ENCODE data around the gene PACS1.

Gene PACS1

DNA sequence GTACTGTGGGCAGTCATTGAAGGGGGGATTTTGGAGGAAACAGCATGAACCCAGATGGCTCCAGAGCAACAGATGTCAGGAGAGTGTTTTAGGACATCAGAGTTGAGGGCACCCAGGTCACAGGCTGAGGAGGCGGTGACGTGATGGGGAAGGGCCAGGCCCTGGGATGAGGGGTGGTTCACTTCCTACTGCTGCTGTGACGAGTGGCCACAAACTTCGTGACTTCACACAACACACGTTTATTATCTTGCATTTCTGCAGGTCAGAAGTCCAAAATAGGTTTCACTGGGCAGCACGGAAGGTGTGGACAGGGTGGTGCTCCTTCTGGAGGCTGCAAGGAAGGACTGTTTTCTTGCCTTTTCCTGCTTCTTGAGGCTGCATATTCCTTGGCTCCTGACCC, 120.7 kb downstream of the PACS1 start:
- DNase-seq: no peak

DNA sequence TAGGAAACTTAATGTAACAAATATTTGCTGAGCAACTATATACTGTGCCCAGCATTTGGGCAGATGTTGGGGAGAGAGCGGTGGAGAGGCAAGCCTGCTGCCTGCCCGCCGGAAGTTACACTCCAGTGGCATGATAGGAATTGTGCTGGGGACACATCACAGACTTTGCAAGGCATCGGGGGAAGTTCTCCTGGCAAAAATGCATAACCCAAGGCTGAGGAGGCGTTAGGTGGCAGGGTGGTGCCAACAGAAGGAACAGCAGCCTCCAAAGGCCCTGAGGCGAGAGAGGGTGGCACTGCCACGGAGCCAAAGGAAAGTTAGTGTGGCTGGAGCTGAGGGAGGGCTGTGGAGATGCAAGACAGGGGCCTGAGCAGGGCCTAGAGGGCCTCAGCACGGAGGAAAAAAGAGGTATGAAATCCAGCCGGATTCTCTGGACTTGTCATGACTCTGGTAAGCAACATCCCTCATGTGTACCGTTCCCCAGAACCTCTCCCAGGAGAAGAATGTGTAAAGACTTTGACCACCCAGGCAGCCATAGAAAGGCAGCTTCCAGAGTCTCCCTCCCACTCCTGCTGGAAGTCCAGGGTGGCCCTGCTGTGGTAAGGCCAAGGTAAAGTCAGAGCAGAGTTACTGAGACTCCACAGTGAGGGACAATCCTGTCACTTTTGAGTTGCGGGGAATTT, 122.2 kb downstream of the PACS1 start:
- DNase-seq: no peak

DNA sequence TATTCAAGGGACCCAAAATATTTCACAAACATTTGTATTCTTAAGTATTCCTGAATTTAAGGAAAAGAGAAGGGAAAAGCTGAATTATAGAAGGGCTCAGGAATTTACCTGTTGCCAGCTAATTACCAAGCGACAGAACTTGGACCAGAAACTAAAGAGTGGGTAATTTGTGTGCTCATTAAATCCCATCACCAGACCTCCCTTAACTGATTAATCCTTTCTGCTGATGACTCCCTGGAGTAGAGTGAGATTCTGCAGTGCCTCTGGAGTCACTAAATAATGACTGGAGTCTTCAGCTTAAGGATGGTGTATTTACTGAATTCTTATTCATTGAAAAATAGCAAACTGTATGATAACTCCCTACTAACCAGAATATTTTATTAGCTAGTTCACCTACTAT, 124.3 kb downstream of the PACS1 start:
- DNase-seq: no peak

DNA sequence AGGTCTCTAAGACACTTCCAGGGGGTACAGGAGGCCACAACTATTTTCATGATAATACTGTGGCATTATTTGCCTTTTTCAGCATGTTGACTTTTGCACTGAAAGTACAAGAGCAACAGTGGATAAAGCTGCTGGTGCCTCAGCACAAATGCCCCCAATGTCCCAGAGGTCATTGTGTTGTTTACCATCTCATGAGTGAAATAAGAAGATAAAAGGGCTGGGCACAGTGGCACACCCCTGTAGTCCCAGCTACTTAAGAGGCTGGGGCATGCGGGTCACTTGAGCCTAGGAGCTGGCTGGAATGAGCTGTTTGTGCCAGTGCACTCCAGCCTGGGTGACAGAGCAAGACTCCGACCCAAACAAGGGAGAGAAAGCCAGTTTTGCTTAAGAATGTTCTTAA, 125.8 kb downstream of the PACS1 start:
- no peak for DNase-seq

DNA sequence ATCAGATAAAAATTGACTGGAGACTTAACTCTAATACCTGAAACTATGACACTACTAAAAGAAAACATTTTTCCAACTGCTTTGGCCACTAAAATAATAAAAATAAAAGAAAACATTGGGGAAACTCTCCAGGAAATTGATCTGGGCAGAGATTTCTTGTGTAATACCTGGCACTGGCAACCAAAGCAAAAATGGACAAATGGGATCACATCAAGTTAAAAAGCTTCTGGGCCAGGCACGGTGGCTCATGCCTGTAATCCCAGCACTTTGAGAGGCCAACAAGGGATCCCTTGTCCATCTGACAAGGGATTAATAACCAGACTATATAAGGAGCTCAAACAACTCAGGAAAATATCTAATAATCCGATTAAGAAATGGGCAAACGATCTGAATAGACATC, 133.8 kb downstream of the PACS1 start:
- DNase-seq: no peak

DNA sequence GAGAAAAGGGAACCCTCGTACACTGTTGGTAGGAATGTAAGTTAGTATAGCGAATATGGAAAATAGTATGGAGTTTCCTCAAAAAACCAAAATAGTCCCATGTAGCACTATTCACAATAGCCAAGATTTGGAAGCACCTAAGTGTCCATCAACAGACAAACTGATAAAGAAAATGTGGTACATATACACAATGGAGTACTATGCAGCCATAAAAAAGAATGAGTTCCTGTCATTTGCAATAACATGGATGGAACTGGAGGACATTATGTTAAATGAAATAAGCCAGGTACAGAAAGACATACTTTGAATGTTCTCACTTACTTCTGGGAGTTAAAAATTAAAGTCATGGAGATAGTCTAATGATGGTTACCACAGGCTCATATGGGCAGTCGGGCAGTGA, 134.3 kb downstream of the PACS1 start:
- no peak for DNase-seq

DNA sequence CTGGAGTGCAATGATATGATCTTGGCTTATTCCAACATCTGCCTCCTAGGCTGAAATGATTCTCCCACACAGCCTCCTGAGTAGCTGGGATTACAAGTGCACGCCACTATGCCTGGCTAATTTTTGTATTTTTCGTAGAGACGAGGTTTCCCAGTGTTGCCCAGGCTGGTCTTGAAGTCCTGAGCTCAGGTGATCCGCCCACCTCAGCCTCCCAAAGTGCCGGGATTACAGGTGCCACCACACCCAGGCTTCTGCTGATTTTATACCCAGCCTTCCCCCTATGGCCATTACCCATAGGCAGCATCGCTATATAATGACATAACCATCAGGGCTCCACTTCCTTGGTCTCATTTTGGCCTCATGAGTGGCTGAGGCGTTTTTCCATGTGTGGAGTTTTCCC, 137.7 kb downstream of the PACS1 start:
- no peak for DNase-seq

DNA sequence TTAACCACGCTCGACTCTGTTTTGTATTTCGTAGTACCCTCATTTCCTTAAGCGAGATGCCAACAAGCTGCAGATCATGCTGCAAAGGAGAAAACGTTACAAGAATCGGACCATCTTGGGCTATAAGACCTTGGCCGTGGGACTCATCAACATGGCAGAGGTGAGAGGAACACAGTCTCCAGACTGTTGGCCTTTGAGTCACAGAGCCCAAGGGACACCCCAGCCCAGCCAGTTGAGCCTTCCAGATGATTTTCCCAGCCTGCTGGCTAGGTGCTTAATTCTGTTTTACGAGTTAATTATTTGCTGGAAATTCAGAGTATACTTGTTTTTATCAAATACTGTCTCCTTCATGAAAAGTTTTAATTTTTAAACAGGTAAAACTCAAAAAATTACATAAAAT, 141.0 kb downstream of the PACS1 start:
- DNase-seq: no peak

DNA sequence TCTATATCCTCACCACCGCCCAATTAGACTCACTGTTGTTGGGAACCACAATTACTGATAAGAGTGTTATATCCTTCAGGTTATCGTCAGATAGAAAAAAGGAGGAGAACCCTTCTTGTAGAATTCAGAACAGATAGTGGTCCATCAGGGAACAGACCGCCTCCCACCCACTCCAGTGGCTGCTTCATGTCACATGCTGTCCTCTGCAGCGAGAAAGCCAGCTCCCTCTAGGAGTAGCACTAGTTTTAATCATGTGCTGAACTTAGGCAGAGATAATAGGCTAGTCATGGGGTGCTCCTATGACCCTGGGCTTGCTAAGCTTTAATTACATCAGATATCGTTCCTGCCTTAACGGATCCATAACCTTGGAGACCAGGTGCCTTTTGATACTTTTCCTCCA, 146.8 kb downstream of the PACS1 start:
- no peak for DNase-seq

DNA sequence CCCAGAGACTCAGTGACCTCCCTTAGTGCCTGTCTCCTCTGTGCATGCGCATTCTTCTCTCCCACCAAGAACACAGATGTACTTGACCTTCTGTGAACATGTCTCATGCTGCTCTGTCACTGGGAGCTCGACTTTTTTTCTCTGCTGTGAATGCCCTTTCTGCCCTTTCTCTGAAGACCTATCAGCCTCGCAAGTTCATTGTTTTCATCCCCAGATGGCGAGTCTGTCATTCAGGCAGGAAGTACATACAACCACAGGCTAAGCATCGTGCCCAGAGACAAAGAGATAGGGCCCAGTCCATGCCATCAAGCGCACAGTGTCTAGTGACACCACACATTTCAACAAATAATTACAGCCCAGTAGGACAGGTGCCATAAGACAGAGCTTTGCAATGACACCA, 148.0 kb downstream of the PACS1 start:
- DNase-seq: no peak

DNA sequence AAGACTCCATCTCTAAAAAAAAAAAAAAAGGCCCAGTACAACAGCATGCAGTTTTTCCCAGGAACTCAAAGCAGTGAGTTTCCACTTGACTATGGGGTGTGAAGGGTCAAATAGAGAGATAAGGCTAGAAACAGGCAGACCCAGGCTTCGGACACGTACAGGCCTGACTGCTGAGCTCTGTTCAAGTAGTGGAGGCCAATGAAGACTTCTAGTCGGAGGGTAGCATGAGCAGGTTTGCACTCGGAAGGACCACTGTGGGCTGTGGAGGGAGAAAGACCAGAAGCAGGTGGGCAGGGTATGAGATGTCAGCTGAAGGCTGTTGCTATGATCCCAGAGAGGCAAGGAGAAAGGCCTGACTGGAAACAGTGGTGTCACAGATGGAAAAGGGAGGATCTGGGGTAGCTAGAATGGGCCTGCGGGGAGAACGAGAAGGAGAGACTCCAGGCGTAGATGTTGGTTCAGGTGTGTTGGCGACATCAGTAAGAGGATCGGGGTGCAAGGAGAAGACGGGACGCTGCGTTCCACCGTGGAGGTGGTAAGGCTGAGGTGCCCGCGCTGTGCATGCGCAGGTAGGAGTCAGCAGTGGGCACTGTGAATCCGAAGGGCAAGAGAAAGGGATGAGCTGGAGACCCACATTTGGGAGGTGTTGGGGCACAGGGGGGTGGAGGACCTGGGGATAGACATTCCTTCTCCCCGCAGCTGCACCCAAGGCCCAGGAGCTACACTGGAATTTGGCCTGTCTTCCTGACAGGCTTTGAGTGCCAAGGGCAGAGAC, 149.0 kb downstream of the PACS1 start:
- DNase-seq: no peak

DNA sequence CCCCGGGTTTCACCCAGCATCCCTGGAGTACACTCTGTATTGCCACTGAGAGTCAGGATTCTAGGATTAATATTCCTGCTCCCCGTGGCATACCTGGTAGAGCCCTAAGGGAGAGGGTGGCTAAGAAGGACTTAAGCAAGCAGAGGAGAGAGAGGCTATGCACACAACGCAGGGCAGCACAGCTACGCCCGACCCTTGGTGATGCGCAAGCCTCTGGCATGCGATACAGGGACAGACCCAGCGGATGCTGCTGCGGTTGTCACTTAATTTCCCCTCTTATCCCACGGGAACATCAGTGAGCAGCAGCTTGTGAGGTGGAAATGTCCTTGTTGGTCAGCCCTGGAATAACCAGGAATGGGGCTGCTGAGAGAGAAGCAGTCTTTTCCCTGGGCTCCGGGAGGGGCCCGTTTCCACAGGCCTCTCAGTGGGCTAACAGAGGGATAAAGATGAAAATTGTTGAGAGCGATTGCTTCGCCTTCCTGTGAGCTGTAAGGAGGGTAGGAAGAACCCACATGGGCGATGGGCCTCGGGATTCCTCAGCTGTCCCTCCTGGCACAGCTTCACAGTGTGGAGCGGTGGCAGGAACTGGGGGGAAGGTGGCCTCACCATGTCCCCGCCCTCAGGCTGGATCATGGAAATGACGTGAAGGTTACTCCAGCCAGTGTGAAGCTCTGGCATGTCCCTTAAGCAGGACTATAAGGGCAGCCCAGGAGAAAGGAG, 149.9 kb downstream of the PACS1 start:
- no peak for DNase-seq

DNA sequence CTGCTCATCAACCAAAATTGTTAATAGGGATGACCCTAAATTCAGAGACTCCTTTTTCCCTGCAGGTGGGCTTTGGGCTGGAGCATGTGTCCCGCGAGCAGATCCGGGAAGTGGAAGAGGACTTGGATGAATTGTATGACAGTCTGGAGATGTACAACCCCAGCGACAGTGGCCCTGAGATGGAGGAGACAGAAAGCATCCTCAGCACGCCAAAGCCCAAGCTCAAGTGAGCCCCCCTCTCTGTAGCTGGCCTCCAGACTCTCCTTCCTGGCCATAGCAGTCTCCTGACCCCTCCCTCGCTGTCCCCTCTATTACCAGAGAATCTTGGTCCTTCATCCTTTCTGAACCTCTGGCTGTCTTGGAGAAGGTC, 150.5 kb downstream of the PACS1 start:
- no peak for DNase-seq

DNA sequence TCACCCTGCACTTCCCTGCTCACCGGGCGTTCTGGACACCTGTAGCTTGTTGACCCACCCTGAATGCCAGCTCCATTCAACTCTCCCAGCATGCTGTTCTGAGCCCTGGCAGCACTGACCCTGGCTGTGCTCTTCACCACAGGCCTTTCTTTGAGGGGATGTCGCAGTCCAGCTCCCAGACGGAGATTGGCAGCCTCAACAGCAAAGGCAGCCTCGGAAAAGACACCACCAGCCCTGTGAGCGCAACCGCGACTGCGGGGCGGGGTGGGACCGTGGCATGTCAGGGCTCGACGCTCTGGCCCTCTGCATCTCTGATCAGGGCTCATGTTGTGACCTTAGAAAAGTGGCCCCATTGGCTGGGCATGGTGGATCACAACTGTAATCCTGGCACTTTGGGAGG, 150.9 kb downstream of the PACS1 start:
- DNase-seq: no peak

DNA sequence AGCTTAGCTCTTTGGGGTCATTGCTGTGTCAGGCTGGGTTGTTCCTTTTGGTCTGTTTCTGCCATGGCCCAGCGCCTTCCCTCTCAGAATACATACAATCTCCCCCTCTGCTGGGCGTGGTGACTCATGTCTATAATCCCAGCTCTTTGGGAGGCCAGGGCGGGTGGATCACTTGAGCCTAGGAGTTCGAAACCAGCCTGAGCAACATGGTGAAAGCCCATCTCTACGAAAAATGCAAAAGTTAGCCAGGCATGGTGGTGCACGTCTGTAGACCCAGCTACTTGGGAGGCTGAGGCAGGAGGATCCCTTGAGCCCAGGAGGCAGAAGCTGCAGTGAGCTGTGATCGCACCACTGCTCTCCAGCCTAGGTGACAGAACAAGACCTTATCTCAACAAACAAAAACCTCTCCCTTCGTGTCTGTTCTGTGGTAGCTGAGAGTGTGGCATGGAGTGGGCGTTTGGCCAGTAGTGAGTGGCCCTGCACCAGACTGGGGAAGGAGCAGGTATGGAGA, 151.7 kb downstream of the PACS1 start:
- no peak for DNase-seq

DNA sequence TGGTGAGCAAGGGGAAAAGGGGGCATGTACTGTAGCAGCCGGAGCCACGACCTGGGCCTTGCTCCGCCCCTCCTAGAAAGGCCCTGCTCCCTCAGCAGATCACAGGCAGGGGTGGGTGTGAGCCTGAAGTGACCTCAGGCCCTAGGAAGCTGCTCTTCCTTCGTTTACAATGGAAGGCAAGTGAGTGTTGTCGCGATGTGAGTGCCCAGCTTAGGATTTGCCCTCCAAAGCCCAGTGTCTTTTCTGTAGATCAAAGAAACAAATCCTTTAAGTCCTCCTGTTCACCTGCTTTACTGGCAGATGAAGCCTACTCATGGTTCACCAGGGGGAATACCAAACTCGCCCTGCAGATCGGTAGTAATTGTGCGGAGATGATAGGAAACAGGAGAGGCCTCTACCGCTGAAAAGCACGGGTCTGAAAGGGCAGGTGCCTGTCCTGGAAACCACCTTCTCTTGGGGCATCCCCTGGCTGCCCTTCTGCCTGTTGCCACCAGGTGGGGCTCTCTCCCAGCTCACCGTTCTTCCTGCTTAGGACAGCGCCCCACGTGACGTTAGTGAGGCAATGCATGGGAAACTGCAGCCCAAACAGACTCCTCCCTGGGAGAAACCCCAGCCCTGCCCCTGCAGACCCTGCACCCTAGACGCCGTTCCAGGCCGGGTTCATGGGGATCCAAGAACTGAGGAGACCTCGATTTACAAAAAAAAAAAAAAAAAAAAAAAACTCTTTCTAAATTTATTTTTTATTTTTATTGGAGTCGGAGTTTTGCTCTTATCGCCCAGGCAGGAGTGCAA, 152.5 kb downstream of the PACS1 start:
- DNase-seq: peak; percentile 90

DNA sequence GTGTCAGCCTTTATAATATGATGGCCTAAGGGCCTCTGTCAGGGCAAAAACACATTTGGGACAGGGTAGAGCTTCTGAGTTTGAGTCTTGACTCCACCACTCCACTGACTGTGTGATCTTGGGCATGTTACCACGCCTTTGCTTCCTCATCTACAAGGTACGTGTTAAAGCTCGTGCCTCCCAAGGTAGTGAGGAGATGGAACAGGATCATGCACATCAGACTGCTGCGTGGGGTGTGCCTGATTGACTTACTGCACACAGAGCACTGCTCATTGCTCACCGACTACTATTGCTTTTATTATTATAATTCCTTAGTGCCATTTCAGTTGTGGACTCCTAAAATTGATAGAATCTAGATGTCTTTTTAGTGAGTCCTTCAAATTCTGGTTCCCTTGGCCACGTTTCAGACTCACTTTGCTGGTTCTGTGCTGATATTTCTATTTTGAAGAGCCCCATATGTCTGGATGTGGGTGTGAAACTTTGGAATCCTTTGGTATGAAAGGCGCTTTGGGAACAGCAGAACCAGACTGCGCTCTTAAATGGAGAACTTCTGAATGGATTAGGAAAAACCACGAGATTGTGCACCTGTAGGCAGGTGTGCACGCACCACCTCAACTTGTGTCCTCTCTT, 154.3 kb downstream of the PACS1 start:
- no peak for DNase-seq

DNA sequence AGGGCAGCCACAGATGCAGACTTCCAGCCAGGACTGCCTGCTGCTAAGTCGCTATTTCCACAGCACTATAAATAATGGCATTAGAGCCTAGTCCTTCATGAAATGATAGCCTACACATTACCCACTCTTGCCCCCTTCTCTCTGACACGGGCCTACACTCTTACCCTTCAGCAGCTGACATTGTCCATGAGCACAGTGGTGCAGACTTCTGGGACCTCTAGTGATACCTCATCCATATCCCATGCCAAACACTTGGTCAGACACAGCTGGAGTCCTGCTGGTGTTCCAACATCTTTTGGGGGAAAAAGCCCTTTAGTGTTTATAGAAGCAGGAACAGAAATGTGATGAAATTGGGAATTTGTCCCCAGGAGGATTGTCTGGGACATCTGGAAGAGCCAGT, 155.0 kb downstream of the PACS1 start:
- no peak for DNase-seq

DNA sequence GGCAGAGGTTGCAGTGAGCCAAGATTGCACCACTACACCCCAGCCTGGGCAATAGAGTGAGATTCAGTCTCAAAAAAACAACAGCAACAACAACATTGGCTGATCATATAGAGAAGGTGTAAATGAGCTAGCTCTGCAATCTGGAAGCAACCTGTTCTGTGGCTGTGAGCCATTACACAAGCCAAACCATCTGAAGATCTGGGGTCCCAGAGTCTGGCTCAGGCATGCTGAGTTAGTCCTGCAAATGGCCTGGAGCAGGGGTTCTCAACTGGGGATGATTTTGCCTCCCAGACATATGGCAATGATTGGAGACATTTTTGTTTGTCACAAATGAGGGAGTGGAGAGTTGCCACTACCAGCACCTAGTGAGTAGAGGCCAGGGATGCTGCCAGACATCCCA, 156.0 kb downstream of the PACS1 start:
- DNase-seq: no peak

DNA sequence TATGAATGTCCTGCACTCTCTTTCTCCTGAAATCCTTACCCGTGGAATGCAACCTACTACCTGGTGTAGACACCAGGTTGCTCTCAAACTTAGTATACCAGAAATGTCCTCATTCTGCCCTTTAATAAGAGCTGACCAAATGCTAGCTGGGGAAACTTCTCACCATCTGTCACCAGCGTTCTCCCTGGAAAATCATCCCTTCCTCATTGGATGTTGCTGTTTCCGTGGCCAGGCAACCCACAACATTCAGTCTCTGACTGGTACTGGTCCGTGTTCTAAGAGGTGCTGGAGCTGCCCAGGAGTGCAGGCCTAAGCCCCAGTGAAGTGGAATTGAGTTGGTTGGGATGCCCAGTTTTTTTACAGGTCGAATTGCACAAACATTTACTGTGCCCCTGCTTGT, 157.6 kb downstream of the PACS1 start:
- DNase-seq: no peak

DNA sequence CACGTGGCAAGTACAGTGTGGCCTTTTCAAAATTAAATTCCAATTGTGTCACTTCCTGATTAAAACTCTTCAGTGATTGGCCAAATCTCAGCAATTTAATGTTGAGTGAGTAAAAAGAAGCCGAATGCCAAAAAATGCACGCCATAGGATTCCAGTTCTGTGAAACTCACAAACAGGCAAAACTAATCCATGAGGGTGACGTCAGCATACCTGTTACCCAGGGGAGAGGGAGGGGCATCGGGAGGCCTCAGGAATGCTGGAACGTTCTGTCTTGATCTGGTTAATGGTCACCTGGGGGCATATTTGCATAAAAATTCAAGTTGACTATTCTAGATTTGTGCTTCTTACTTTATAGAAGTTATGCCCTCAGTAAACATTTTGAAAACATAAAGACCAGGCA, 158.4 kb downstream of the PACS1 start:
- DNase-seq: no peak

DNA sequence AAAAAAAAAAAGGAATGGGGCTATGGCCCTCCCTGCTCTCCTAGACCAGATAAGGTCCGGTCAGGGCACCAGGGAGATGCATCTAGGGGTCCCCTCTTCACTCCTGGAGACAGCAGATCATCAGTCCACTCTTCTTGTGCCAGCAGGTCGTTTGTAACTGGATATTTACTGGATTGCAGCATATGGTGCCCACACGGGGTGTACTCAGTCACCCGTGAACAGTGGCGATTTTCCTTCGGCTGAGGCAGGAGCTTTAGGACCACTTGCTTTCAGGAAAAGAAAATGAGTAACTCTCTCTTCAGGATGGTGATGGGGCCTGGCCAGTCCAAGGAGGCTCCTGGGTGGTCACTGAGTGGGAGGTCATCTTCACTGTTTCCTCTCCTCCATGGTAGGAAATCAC, 160.1 kb downstream of the PACS1 start:
- DNase-seq: no peak

DNA sequence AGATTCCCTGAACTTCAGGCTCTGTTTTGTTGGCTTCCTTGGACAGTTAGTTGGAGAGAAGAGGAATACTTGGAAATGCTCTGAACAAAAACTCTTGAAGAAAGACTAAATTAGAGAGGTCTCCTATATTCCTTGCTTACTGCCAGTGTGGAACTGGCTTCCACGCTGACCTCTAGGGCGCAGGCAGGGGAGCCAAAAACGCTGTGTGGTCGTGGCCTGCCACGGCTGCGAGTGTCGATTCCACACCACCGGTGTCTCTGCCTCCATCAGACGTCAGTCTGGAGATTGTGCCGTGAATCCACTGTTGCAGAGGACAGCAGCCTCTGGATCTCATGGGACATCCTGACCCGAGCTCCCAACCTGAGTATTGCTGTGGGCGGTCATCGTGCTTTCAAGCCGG, 160.9 kb downstream of the PACS1 start:
- no peak for DNase-seq

Data from activated T-cell treated with anti-CD3 and anti-CD28 coated beads for 4 hours (primary cell).